Sigmoid colon (tissue), 4 donors: Measurements from ENCODE around the gene HOXD3.

Experiments used
- POLR2A ChIP-seq, 2 donors: fragments of 450-650 bp; IDR thresholded peaks; one replicate each; pipeline ENCODE4 v1.6.1; 2016; ENCODE audit warnings: antibody characterized with exemption in 2 of 2, mild to moderate bottlenecking in 2 of 2, moderate library complexity in 2 of 2
- POLR2AphosphoS5 ChIP-seq, 4 donors: sonication (generic); formaldehyde crosslinking; IDR thresholded peaks; one replicate each; pipeline ENCODE4 v1.6.1; 2017; ENCODE audit warnings: antibody characterized with exemption in 4 of 4
- TF ChIP-seq, protein P1 (sequence below), 4 experiments: fragments of 450-650 bp in 3 of 4; fragments of 200-600 bp in 1 of 4; IDR thresholded peaks; one replicate each; pipeline ENCODE4 v1.5.1; 2016 to 2019; ENCODE audit warnings: antibody characterized with exemption in 4 of 4, mild to moderate bottlenecking in 3 of 4, moderate library complexity in 2 of 4

DNA sequence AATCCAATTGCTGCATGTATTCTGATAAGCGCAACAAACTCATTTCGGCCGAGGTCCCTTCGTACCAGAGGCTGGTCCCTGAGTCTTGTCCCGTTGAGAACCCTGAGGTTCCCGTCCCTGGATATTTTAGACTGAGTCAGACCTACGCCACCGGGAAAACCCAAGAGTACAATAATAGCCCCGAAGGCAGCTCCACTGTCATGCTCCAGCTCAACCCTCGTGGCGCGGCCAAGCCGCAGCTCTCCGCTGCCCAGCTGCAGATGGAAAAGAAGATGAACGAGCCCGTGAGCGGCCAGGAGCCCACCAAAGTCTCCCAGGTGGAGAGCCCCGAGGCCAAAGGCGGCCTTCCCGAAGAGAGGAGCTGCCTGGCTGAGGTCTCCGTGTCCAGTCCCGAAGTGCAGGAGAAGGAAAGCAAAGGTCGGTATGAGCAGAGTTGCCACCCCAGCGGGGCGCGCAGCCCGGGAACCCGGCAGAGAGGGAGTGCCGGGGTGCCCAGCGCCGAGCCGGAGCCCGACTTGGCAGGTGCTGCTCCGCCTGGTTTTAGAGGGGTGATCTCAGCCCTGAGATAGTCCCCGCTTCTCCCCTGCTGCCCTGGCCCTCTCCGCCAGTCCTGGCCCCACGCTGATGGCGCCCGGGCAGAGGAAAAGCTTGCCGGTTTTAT lies 39.8 kb upstream of the HOXD3 start:
- TF ChIP-seq, protein P1, sequence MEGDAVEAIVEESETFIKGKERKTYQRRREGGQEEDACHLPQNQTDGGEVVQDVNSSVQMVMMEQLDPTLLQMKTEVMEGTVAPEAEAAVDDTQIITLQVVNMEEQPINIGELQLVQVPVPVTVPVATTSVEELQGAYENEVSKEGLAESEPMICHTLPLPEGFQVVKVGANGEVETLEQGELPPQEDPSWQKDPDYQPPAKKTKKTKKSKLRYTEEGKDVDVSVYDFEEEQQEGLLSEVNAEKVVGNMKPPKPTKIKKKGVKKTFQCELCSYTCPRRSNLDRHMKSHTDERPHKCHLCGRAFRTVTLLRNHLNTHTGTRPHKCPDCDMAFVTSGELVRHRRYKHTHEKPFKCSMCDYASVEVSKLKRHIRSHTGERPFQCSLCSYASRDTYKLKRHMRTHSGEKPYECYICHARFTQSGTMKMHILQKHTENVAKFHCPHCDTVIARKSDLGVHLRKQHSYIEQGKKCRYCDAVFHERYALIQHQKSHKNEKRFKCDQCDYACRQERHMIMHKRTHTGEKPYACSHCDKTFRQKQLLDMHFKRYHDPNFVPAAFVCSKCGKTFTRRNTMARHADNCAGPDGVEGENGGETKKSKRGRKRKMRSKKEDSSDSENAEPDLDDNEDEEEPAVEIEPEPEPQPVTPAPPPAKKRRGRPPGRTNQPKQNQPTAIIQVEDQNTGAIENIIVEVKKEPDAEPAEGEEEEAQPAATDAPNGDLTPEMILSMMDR (IDR thresholded peaks at IDR 0.05) = no peak
- TF ChIP-seq POLR2AphosphoS5 (IDR thresholded peaks at IDR 0.05) (no peak), POLR2A (IDR thresholded peaks at IDR 0.05) (no peak)
